ENCODE measurements around the gene CDKL5. TPM values are rescaled to one million over a fixed set of nuclear protein-coding genes. Genes with fewer than 3 reads are reported as not detected.

CDKL5 gene
- total RNA-seq, 2 donors from 2014 or later, result 0.95 to 1.7 TPM

GRCh38 chrX:18619288-18619687 is 193.9 kb downstream of the CDKL5 start:
- no peak for ATAC-seq (replicated peaks)
- Mint-ChIP-seq H3K27ac (no peak overlapping the region), H3K4me3 (no peak overlapping the region), H3K9me3 (no peaks in the 10 kb centered on the region), H3K27me3 (no peaks in the 10 kb centered on the region), H3K4me1 (peaks cover 4% of the 10 kb centered on the region), H3K36me3 (ENCODE audit: low read depth) (no peaks in the 10 kb centered on the region)

- H3K4me3 Mint-ChIP-seq, result no peak overlapping the region
- peaks cover 4% of the 10 kb centered on the region for H3K4me1 Mint-ChIP-seq
- no peaks in the 10 kb centered on the region for H3K36me3 Mint-ChIP-seq (ENCODE audit: low read depth)
- H3K27me3 Mint-ChIP-seq, result no peaks in the 10 kb centered on the region
- no peak for ATAC-seq (replicated peaks)
- H3K9me3 Mint-ChIP-seq, result no peaks in the 10 kb centered on the region
- no peak overlapping the region for H3K27ac Mint-ChIP-seq
These were observed 194.9 kb downstream of the CDKL5 start for GRCh38 chrX:18620349-18620748.

DNA sequence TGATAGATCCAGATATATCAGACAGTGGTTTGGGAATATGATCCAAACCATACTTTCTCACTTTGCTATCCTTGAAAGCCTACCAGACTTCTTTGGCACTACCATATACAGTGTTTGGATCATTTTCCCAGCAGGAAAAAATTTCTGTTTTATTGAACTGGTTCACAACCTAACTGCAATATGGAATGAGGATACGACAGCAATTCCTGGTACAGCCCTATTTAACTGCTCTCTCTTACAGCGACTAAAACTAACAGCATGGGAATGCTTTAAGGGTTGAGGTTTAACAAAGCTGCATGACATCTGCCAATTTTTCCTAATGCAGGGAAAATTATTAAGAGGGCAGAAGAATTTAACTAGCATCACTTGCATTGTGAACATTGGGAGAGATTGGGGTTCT is 199.2 kb downstream of the CDKL5 start:
- H3K36me3 Mint-ChIP-seq (ENCODE audit: low read depth), result peaks cover 6% of the 10 kb centered on the region
- no peak overlapping the region for H3K4me3 Mint-ChIP-seq
- H3K9me3 Mint-ChIP-seq, result no peaks in the 10 kb centered on the region
- no peaks in the 10 kb centered on the region for H3K27me3 Mint-ChIP-seq
- H3K27ac Mint-ChIP-seq, result no peak overlapping the region
- ATAC-seq (replicated peaks), result no peak
- no peaks in the 10 kb centered on the region for H3K4me1 Mint-ChIP-seq

DNA sequence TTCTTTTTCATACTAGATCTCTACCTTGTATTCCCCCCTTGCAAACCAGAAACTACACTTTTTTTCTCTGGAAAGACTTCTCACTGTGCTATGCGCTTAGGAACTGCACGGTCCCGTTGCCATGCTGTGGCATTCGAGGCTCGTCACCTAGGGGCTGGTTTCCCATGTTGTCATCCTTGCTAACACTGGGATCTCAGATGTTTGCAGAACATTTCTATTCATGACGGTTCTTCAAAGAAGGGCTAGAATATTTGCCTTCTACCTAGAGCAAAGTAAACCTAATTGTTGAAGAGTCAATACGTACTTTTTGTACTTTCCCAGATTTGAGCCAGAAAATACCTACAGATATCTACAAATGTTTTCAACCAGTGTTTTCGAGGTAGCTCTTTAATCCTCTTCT is 205.5 kb downstream of the CDKL5 start:
- Mint-ChIP-seq H3K4me1 (no peaks in the 10 kb centered on the region), H3K9me3 (no peaks in the 10 kb centered on the region), H3K4me3 (no peak overlapping the region), H3K27ac (no peak overlapping the region), H3K27me3 (no peaks in the 10 kb centered on the region), H3K36me3 (ENCODE audit: low read depth) (peaks cover 6% of the 10 kb centered on the region)
- no peak for ATAC-seq (replicated peaks)

DNA sequence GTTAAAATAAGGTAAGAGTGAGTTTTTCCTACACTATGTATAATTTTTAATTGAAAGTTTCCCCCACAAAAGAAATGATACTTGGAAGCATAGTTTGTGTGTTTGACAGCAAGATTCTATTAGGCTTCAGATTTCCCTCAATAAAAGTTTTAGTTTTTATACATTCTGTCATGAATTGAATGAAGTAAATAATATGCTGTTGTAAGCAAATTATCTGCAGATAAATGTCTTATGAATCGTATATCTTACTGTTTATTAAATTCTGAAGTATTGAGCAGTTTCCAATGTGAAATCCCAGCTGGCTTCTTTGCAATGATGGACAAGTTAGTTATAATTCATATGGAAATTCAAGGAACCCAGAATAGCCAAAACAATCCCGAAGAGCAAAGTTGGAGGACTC is 213.0 kb downstream of the CDKL5 start:
- Mint-ChIP-seq H3K4me1 (no peaks in the 10 kb centered on the region), H3K9me3 (no peaks in the 10 kb centered on the region), H3K27me3 (no peaks in the 10 kb centered on the region), H3K4me3 (no peak overlapping the region), H3K36me3 (ENCODE audit: low read depth) (no peaks in the 10 kb centered on the region), H3K27ac (no peak overlapping the region)
- ATAC-seq (replicated peaks), result no peak

- no peak for ATAC-seq (replicated peaks)
- Mint-ChIP-seq H3K27ac (no peak overlapping the region), H3K4me3 (no peak overlapping the region), H3K9me3 (no peaks in the 10 kb centered on the region), H3K36me3 (ENCODE audit: low read depth) (no peaks in the 10 kb centered on the region), H3K27me3 (no peaks in the 10 kb centered on the region), H3K4me1 (no peaks in the 10 kb centered on the region)
These were observed 213.9 kb downstream of the CDKL5 start for GRCh38 chrX:18639280-18639679.

DNA sequence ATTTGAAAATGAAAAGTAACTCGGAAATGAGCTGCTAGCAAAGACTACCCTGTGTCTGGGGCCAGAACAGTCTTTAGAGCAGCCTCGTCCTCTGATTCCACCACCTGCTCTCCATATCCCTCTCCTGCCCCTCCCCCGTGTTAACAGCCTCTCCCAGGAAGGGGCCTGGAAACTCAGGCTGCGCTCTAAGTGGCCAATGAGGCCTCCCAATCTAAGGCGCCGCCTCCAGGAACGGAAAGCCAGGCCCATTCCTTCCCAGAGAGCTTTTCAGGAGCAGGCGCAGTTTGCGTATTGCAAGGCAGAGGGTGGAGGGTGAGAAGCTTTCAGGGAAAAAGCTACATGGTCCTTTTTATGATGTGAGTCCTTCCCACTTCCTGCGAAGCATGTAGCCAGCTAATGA is 215.3 kb downstream of the CDKL5 start:
- H3K4me3 Mint-ChIP-seq, result no peak overlapping the region
- ATAC-seq (replicated peaks), result no peak
- no peaks in the 10 kb centered on the region for H3K36me3 Mint-ChIP-seq (ENCODE audit: low read depth)

GRCh38 chrX:18643243-18643642 is 217.8 kb downstream of the CDKL5 start:
- H3K4me1 Mint-ChIP-seq, result no peaks in the 10 kb centered on the region
- ATAC-seq (replicated peaks), result no peak
- no peaks in the 10 kb centered on the region for H3K27me3 Mint-ChIP-seq
- no peak overlapping the region for H3K4me3 Mint-ChIP-seq
- no peaks in the 10 kb centered on the region for H3K9me3 Mint-ChIP-seq
- H3K36me3 Mint-ChIP-seq (ENCODE audit: low read depth), result no peaks in the 10 kb centered on the region
- no peak overlapping the region for H3K27ac Mint-ChIP-seq

More for the DNA sequence above, 215.3 kb downstream of the CDKL5 start:
- H3K27ac Mint-ChIP-seq, result no peak overlapping the region
- H3K27me3 Mint-ChIP-seq, result no peaks in the 10 kb centered on the region
- H3K9me3 Mint-ChIP-seq, result no peaks in the 10 kb centered on the region
- H3K4me1 Mint-ChIP-seq, result no peaks in the 10 kb centered on the region

DNA sequence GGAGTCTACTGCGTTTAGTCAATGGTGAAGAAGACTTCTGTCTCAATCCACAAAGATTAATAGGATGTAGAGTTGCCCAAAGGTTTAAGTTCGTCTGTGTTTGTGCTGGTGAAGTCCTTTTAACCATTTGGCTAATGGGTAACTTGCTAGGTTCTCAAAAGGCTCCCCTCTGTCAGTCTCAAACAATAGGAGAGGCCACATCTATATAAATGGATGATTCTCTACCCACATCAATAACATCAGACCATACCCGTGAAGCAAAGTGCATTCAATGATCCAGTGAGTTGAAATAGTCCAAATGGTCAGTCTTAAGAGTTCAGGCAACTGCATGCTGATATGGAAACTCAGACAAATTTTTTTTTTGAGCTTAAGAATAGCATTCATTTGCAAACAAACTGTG is 218.4 kb downstream of the CDKL5 start:
- no peaks in the 10 kb centered on the region for H3K4me1 Mint-ChIP-seq
- no peaks in the 10 kb centered on the region for H3K9me3 Mint-ChIP-seq
- H3K4me3 Mint-ChIP-seq, result no peak overlapping the region
- H3K27ac Mint-ChIP-seq, result no peak overlapping the region
- H3K27me3 Mint-ChIP-seq, result no peaks in the 10 kb centered on the region
- H3K36me3 Mint-ChIP-seq (ENCODE audit: low read depth), result no peaks in the 10 kb centered on the region
- no peak for ATAC-seq (replicated peaks)

GRCh38 chrX:18647621-18648020 is 222.2 kb downstream of the CDKL5 start:
- ATAC-seq (replicated peaks), result no peak
- H3K27me3 Mint-ChIP-seq, result no peaks in the 10 kb centered on the region
- no peaks in the 10 kb centered on the region for H3K9me3 Mint-ChIP-seq
- H3K36me3 Mint-ChIP-seq (ENCODE audit: low read depth), result no peaks in the 10 kb centered on the region
- no peaks in the 10 kb centered on the region for H3K4me1 Mint-ChIP-seq
- no peak overlapping the region for H3K4me3 Mint-ChIP-seq
- H3K27ac Mint-ChIP-seq, result no peak overlapping the region

- Mint-ChIP-seq H3K27me3 (no peaks in the 10 kb centered on the region), H3K4me3 (no peak overlapping the region), H3K36me3 (ENCODE audit: low read depth) (no peaks in the 10 kb centered on the region), H3K27ac (no peak overlapping the region), H3K9me3 (no peaks in the 10 kb centered on the region), H3K4me1 (no peaks in the 10 kb centered on the region)
- ATAC-seq (replicated peaks), result no peak
These were observed 224.1 kb downstream of the CDKL5 start for GRCh38 chrX:18649498-18649951.

GRCh38 chrX:18650662-18651061 is 225.3 kb downstream of the CDKL5 start:
- no peak for ATAC-seq (replicated peaks)
- Mint-ChIP-seq H3K27me3 (no peaks in the 10 kb centered on the region), H3K4me3 (no peak overlapping the region), H3K9me3 (no peaks in the 10 kb centered on the region), H3K4me1 (no peaks in the 10 kb centered on the region), H3K27ac (no peak overlapping the region), H3K36me3 (ENCODE audit: low read depth) (no peaks in the 10 kb centered on the region)

GRCh38 chrX:18652636-18653035 is 227.2 kb downstream of the CDKL5 start:
- H3K27me3 Mint-ChIP-seq, result no peaks in the 10 kb centered on the region
- H3K27ac Mint-ChIP-seq, result no peak overlapping the region
- no peaks in the 10 kb centered on the region for H3K9me3 Mint-ChIP-seq
- no peak for ATAC-seq (replicated peaks)
- no peak overlapping the region for H3K4me3 Mint-ChIP-seq
- H3K36me3 Mint-ChIP-seq (ENCODE audit: low read depth), result no peaks in the 10 kb centered on the region
- no peaks in the 10 kb centered on the region for H3K4me1 Mint-ChIP-seq

- ATAC-seq (replicated peaks), result no peak
- H3K4me1 Mint-ChIP-seq, result no peaks in the 10 kb centered on the region
- H3K27me3 Mint-ChIP-seq, result no peaks in the 10 kb centered on the region
These were observed 229.7 kb downstream of the CDKL5 start for GRCh38 chrX:18654875-18655836.

GRCh38 chrX:18661273-18661672 is 235.9 kb downstream of the CDKL5 start:
- ATAC-seq (replicated peaks), result no peak
- no peaks in the 10 kb centered on the region for H3K27me3 Mint-ChIP-seq
- H3K36me3 Mint-ChIP-seq (ENCODE audit: low read depth), result no peaks in the 10 kb centered on the region
- no peaks in the 10 kb centered on the region for H3K4me1 Mint-ChIP-seq
- no peak overlapping the region for H3K27ac Mint-ChIP-seq
- no peaks in the 10 kb centered on the region for H3K9me3 Mint-ChIP-seq
- no peak overlapping the region for H3K4me3 Mint-ChIP-seq

More at GRCh38 chrX:18654875-18655836, 229.7 kb downstream of the CDKL5 start:
- Mint-ChIP-seq H3K4me3 (no peak overlapping the region), H3K9me3 (no peaks in the 10 kb centered on the region), H3K36me3 (ENCODE audit: low read depth) (no peaks in the 10 kb centered on the region), H3K27ac (no peak overlapping the region)

Measured in activated T-helper 17 cell treated with anti-CD3 and anti-CD28 coated beads, Interleukin-2, amount 50 U/mL, for 72 hours (primary cell).